22Rv1 (cell line): Measurements from ENCODE around the gene CNTLN.

Source experiments
- H3K27ac ChIP-seq: fragments of 450-650 bp; 2 replicates; pipeline ENCODE4 v1.5.1; 2017
- CTCF ChIP-seq: fragments of 450-650 bp; IDR thresholded peaks from 2 replicates; pipeline ENCODE4 v1.5.1; 2017; ENCODE audit warnings: mild to moderate bottlenecking
- ZFX ChIP-seq: fragments of 450-650 bp; IDR thresholded peaks from 2 replicates; pipeline ENCODE4 v1.6.1; 2017; ENCODE audit warnings: antibody characterized with exemption, borderline replicate concordance

The CNTLN gene

GRCh38 chr9:17204611-17205152 is 69.8 kb downstream of the CNTLN start:
- no peak for TF ChIP-seq CTCF
- no peak for TF ChIP-seq ZFX
- H3K27ac ChIP-seq, result no peak overlapping the region

- no peak for TF ChIP-seq ZFX
- no peak for TF ChIP-seq CTCF
- no peak overlapping the region for H3K27ac ChIP-seq
These were observed 81.2 kb downstream of the CNTLN start for GRCh38 chr9:17216011-17216410.

GRCh38 chr9:17216646-17217045 is 81.8 kb downstream of the CNTLN start:
- TF ChIP-seq CTCF (no peak), ZFX (no peak)
- no peak overlapping the region for H3K27ac ChIP-seq

- H3K27ac ChIP-seq, result no peak overlapping the region
- TF ChIP-seq ZFX (no peak), CTCF (no peak)
These were observed 82.4 kb downstream of the CNTLN start for GRCh38 chr9:17217272-17217671.

- H3K27ac ChIP-seq, result no peak overlapping the region
- peak; percentile 35; the same call in 1 of the 2 replicates for TF ChIP-seq CTCF
- no peak for TF ChIP-seq ZFX
These were observed 84.4 kb downstream of the CNTLN start for GRCh38 chr9:17219261-17219660.

- no peak overlapping the region for H3K27ac ChIP-seq
- no peak for TF ChIP-seq CTCF
- TF ChIP-seq ZFX, result no peak
These were observed 88.1 kb downstream of the CNTLN start for GRCh38 chr9:17222932-17223331.

GRCh38 chr9:17225407-17225806 is 90.6 kb downstream of the CNTLN start:
- no peak overlapping the region for H3K27ac ChIP-seq
- no peak for TF ChIP-seq CTCF
- TF ChIP-seq ZFX, result no peak
